IMR-90 (cell line): ENCODE results near the gene IGFBP1. TPM values are rescaled to one million over a fixed set of nuclear protein-coding genes. Genes with fewer than 3 reads are reported as not detected.
A peak's percentile ranks its signal among the peaks of the same experiment; 100 is the strongest.

Source experiments
- ATAC-seq: fragments of 200-7000 bp; cut with Tn5 transposase; 2 replicates; pipeline ENCODE4 v1.9.1; 2020; ENCODE audit warnings: low read depth, mild to moderate bottlenecking, moderate library complexity
- BruUV-seq: library from RNA; stranded (reverse); fragments of 400-500 nt; replicated peaks from 2 replicates; lab custom pipeline; 2021; lab: Mats Ljungman, UMichigan
- CTCF ChIA-PET: fragments of 300-600 bp; formaldehyde crosslinking; extraction: SDS; loops from one replicate; lab custom pipeline; 2021; ENCODE audit warnings: antibody characterized with exemption; lab: Yijun Ruan, JAX
- POLR2A ChIA-PET: fragments of 300-600 bp; sonication (Branson Sonifier 250); formaldehyde crosslinking; loops from one replicate; lab custom pipeline; 2022; ENCODE audit warnings: antibody characterized with exemption; ENCODE audit not compliant: unreplicated experiment; lab: Charles Lee
- DNase-seq: peaks from one replicate; pipeline ENCODE4 v3.0.0; 2013
- H2AFZ ChIP-seq: replicated peaks from 2 replicates; pipeline ENCODE3; 2013; ENCODE audit warnings: low read length, mild to moderate bottlenecking; ENCODE audit not compliant: poor library complexity
- H2AK5ac ChIP-seq: 2 replicates; pipeline ENCODE4 v1.6.1; 2013; ENCODE audit warnings: low read depth, low read length, inconsistent platforms
- H2AK9ac ChIP-seq: replicated peaks from 2 replicates; pipeline ENCODE3; 2013; ENCODE audit warnings: mild to moderate bottlenecking, low read depth, low read length, moderate library complexity; ENCODE audit not compliant: poor library complexity
- H2BK120ac ChIP-seq: 2 replicates; pipeline ENCODE4 v1.6.1; 2013; ENCODE audit warnings: low read depth, low read length, inconsistent platforms
- H2BK15ac ChIP-seq: 3 replicates; pipeline ENCODE4 v1.6.1; 2013; ENCODE audit warnings: low read depth, low read length, inconsistent platforms
- H2BK20ac ChIP-seq: 2 replicates; pipeline ENCODE4 v1.6.1; 2013; ENCODE audit warnings: low read depth, mild to moderate bottlenecking, inconsistent platforms, low read length, moderate library complexity
- H2BK5ac ChIP-seq: 2 replicates; pipeline ENCODE4 v1.6.1; 2013; ENCODE audit warnings: mild to moderate bottlenecking, low read depth, low read length, inconsistent platforms; ENCODE audit not compliant: poor library complexity, severe bottlenecking
- H3K14ac ChIP-seq: replicated peaks from 2 replicates; pipeline ENCODE4 v1.6.1; 2013; ENCODE audit warnings: low read depth, low read length, inconsistent platforms
- H3K18ac ChIP-seq: 2 replicates; pipeline ENCODE4 v1.6.1; 2013; ENCODE audit warnings: low read depth, low read length, control low read depth
- H3K23ac ChIP-seq: 2 replicates; pipeline ENCODE4 v1.6.1; 2013; ENCODE audit warnings: low read depth, low read length, inconsistent platforms
- H3K27ac ChIP-seq: 2 replicates; pipeline ENCODE4 v1.5.1; 2013; ENCODE audit warnings: mild to moderate bottlenecking, control low read depth, low read length; ENCODE audit not compliant: insufficient read depth
- H3K27me3 ChIP-seq: 2 replicates; pipeline ENCODE4 v1.6.1; 2013; ENCODE audit warnings: low read length; ENCODE audit not compliant: control insufficient read depth, insufficient read depth
- H3K36me3 ChIP-seq: 2 replicates; pipeline ENCODE4 v1.6.1; 2013; ENCODE audit warnings: low read length, mixed read lengths; ENCODE audit not compliant: control insufficient read depth, insufficient read depth
- H3K4ac ChIP-seq: 2 replicates; pipeline ENCODE4 v1.6.1; 2013; ENCODE audit warnings: low read depth, low read length, inconsistent platforms
- H3K4me1 ChIP-seq: 2 replicates; pipeline ENCODE4 v1.6.1; 2013; ENCODE audit warnings: low read length, mixed read lengths; ENCODE audit not compliant: control insufficient read depth, insufficient read depth
- H3K4me2 ChIP-seq: 2 replicates; pipeline ENCODE4 v1.6.1; 2013; ENCODE audit warnings: low read depth, mild to moderate bottlenecking, control low read depth, low read length, moderate library complexity
- H3K4me3 ChIP-seq: 2 replicates; pipeline ENCODE4 v1.5.1; 2013; ENCODE audit warnings: low read depth, mild to moderate bottlenecking, control low read depth, low read length, moderate library complexity; ENCODE audit not compliant: insufficient read depth
- H3K56ac ChIP-seq: 2 replicates; pipeline ENCODE4 v1.6.1; 2013; ENCODE audit warnings: low read length, inconsistent platforms; ENCODE audit not compliant: insufficient read depth; ENCODE audit errors: extremely low read depth
- H3K79me1 ChIP-seq, 2 experiments: 2 replicates each; pipeline ENCODE4 v1.6.1; 2013; ENCODE audit warnings: low read length in 2 of 2, inconsistent platforms in 1 of 2, low read depth in 1 of 2
- H3K9ac ChIP-seq: 2 replicates; pipeline ENCODE4 v1.6.1; 2013; ENCODE audit warnings: low read depth, low read length, control low read depth
- H3K9me1 ChIP-seq: 2 replicates; pipeline ENCODE4 v1.6.1; 2013; ENCODE audit warnings: low read length, inconsistent platforms; ENCODE audit not compliant: insufficient read depth
- H3K9me3 ChIP-seq: 2 replicates; pipeline ENCODE4 v1.6.1; 2013; ENCODE audit warnings: low read length; ENCODE audit not compliant: control insufficient read depth, insufficient read depth
- H4K20me1 ChIP-seq: 2 replicates; pipeline ENCODE4 v1.6.1; 2013; ENCODE audit warnings: low read length, inconsistent platforms; ENCODE audit not compliant: insufficient read depth
- H4K5ac ChIP-seq: 2 replicates; pipeline ENCODE4 v1.6.1; 2013; ENCODE audit warnings: mild to moderate bottlenecking, low read depth, low read length, control low read depth
- H4K8ac ChIP-seq, 2 experiments: 2 replicates each; pipeline ENCODE4 v1.6.1; 2013; ENCODE audit warnings: low read depth in 2 of 2, low read length in 2 of 2, control low read depth in 1 of 2, inconsistent platforms in 1 of 2
- H4K91ac ChIP-seq: 2 replicates; pipeline ENCODE4 v1.6.1; 2013; ENCODE audit warnings: low read depth, low read length, inconsistent platforms; ENCODE audit not compliant: insufficient read depth
- CEBPB ChIP-seq: IDR thresholded peaks from 2 replicates; pipeline ENCODE4 v1.6.1; 2012; ENCODE audit warnings: low read depth, low read length, improper control_type of control experiment
- MAFK ChIP-seq: IDR thresholded peaks from 2 replicates; pipeline ENCODE4 v1.6.1; 2012; ENCODE audit warnings: low read depth, low read length, improper control_type of control experiment
- SMC3 ChIP-seq: fragments of 150-350 bp; IDR thresholded peaks from 2 replicates; pipeline ENCODE4 v1.6.1; 2016; ENCODE audit warnings: low read depth, mild to moderate bottlenecking, antibody characterized with exemption, low read length, moderate library complexity
- WGBS, 2 experiments: methylation state at CpG; one replicate each; pipeline versions ENCODE4 v1.1.5 to v1.1.7; 2013; ENCODE audit warnings: missing lambda C conversion rate in 2 of 2; ENCODE audit not compliant: insufficient read length in 1 of 2; ENCODE audit errors: extremely low coverage in 2 of 2; 5-methylcytosine and 5-hydroxymethylcytosine counted together
- dilution Hi-C: fragments of 300-500 bp; cut with HindIII; formaldehyde crosslinking; loops from one replicate; pipeline ENCODE4 v1.14.3; 2018; ENCODE audit warnings: low sequenced_read_pairs; ENCODE audit not compliant: unreplicated experiment
- in situ Hi-C: fragments of 300-500 bp; cut with MboI; formaldehyde crosslinking; loops from 3 replicates; pipeline ENCODE4 v1.14.3; 2019; ENCODE audit warnings: low sequenced_read_pairs, inconsistent platforms, mixed read lengths
- intact Hi-C: fragments of 100-400 bp; cut with micrococcal nuclease; formaldehyde crosslinking; loops from 2 replicates; pipeline ENCODE4 v1.10.0; 2022
- polyA plus RNA-seq, 3 experiments: library from polyadenylated mRNA; depleted of rRNA; stranded (reverse); fragments of >200 nt; gene quantifications; 2 replicates each; pipeline ENCODE4 v1.2.3, GENCODE V29; 2012; ENCODE audit warnings: low replicate concordance in 1 of 3
- total RNA-seq: library from RNA; depleted of rRNA; stranded (reverse); fragments of >200 nt; gene quantifications from 2 replicates; pipeline ENCODE4 v1.2.3, GENCODE V29; 2012

The IGFBP1 gene
- total and polyA plus RNA-seq, 2 of the 4 experiments (the other 2 are of a cell fraction), result not detected

GRCh38 chr7:45937301-45937700, 49.0 kb downstream of the IGFBP1 start:
- dilution Hi-C loops (no loop called here), intact Hi-C loops (no loop called here), in situ Hi-C loops (no loop called here)
- 0 out of 2 replicates have a peak, but pooled peaks cover 2% of the 10 kb centered on the region for H3K27me3 ChIP-seq
- no peak overlapping the region for H2BK5ac ChIP-seq
- no peak overlapping the region for H3K18ac ChIP-seq
- ATAC-seq (no peak), DNase-seq (no peak)
- peak overlapping the region; percentile 0 for H2AK9ac ChIP-seq
- H3K4me2 ChIP-seq, result no peak overlapping the region
- no peak overlapping the region for H3K9ac ChIP-seq
- H3K4ac ChIP-seq, result no peak overlapping the region
- H2BK20ac ChIP-seq, result no peak overlapping the region
- TF ChIP-seq SMC3 (no peak), MAFK (no peak), CEBPB (peak; percentile 63)
- 64% methylated on average over 3 of the region's 6 CpGs; no CpG with 5 or more reads in 1 of the 2 experiments for WGBS, 2 experiments
- H3K4me1 ChIP-seq, result no peaks in the 10 kb centered on the region
- H4K5ac ChIP-seq, result no peak overlapping the region
- H3K36me3 ChIP-seq, result no peaks in the 10 kb centered on the region
- H3K23ac ChIP-seq, result no peak overlapping the region
- H2AFZ ChIP-seq, result no peak overlapping the region
- no TSS peak for BruUV-seq
- H2AK5ac ChIP-seq, result no peak overlapping the region
- H3K4me3 ChIP-seq, result no peak overlapping the region
- peaks cover 12% of the 10 kb centered on the region for H3K9me1 ChIP-seq
- ChIA-PET POLR2A (no interaction called here), CTCF (no interaction called here)
- H4K20me1 ChIP-seq, result no peaks in the 10 kb centered on the region
- no peaks in the 10 kb centered on the region for H3K79me1 ChIP-seq
- no peak overlapping the region for H2BK15ac ChIP-seq
- no peak overlapping the region for H3K27ac ChIP-seq
- H4K8ac ChIP-seq, result no peak overlapping the region
- H4K91ac ChIP-seq, result no peak overlapping the region
- no peak overlapping the region for H3K56ac ChIP-seq
- H3K14ac ChIP-seq, result no peak overlapping the region
- no peak overlapping the region for H2BK120ac ChIP-seq
- H3K9me3 ChIP-seq, result no peaks in the 10 kb centered on the region; the same call in 1 of the 2 replicates
